HG03378 (cell line): ENCODE data around the gene HIPK2.

Source experiments
- ATAC-seq: cut with Tn5 transposase; IDR thresholded peaks from one replicate; pipeline ENCODE4 v1.9.1; 2021; ENCODE audit warnings: mild to moderate bottlenecking, moderate library complexity; ENCODE audit not compliant: unreplicated experiment

HIPK2 gene

DNA sequence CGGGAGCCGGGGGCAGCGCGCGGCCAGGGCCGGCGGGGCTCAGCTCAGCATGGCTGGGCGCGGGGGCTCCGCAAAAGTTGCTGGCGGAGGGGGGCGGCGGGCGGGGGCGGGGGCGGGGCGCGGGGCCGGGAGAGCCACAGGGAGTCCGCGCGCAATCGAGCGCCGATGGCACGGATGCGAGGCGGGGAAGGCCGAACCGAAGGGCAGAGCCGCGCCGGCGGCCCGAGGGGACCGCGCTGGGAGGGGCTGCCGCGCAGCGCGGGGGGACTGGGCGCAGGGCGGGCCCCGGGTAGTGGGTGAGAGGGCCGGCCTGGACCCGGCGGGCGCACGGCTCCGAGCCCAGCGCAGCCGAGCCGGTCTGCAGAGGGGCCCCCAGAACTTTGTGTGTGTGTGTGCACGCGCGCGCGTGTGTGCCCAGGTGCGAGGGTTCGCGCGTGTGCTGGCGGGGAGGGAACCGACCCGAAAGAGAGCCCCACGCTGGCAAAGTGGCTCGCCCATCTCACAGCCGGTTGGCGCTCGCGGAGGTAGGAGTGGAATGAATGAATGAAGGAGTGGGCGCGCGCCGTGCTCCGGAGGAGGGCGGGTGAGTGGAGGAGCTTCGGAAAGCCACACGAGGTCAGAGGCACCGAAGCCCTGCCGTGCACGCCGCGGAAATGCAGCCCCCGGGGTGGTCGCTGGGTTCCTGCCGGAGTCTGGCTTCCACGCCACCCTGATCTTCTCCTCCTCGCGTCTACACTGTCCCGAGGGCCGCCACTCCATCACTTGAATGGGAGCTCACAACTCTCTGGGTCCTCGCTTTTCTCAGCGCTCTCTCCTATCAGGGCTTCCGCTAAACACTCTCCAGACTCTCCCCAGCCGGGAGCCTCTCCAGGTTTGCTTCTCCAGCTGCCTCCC is at the start of gene HIPK2:
HIPK2 (minus strand) TSS at position 51 of the 894 bp plus-strand sequence. CDS start 375 bp downstream, outside the sequence.
- peak; percentile 46 for ATAC-seq

DNA sequence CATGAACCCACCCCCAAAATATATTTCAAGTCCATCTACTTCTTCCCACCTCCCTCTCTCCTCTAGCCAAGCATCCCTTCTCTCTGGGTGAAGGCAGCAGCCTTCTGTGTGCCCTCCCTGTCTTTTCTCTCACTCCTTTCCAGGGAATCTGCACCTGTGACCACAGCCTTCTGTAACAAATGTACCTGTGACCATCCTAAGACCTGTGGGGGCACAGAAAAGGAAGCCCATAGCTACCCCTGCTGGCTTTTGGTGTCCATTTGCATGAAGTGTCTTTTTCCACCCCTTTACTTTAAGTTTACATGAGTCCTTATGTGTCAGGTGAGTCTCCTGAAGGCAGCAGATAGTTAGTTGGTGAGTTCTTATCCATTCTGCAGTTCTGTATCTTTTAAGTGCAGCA is 49.2 kb upstream of the HIPK2 start:
- no peak for ATAC-seq

DNA sequence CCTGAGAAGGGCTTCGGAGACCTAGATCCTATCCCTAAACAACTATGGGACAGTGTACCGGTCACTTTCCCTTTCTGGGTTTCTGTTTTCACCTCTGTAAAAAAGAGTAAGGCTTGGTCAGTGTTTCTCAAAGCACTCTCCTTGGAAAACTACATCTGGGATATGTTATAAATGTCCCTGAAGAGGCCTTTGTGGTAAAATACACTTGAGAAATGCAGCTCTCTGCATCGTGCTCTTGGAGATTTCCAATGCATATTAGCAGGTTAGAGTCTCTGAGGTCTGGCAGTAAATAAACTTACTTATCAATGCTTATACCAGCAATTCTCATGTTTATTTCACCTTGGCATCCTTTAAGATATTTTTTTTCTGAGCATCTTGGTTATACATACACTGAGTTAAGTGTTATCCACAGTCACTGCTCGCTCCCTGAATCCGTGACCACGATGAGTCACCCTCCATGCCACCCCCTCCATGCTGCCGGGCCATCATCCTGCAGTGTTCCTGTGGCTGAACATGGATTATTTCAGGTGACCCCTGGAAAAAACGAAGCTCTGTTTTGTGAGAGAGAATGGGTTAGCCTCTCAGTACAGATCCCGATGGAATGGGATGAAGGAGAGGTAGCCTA is 48.0 kb upstream of the HIPK2 start:
- no peak for ATAC-seq

GRCh38 chr7:139823959-139824521 is 46.2 kb upstream of the HIPK2 start:
- ATAC-seq = no peak

DNA sequence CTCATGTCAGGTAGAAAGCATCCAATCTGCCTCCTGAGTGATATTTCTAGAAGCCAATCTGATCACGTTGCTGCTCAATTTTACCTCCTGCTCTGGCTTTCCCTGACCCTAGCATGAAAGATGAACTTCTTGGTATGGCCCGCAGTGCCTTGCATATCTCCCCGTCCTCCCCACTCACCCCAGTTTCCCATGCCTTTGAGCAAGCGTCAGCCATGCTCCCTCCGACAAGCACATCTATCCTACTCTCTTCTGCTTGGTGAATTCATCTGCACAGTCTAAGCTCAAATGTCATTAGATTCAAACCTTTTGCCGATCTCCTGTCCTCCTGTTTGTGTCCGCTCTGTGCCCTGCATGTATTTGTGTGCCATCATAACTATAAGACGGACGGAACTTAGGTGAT is 45.1 kb upstream of the HIPK2 start:
- ATAC-seq = no peak

DNA sequence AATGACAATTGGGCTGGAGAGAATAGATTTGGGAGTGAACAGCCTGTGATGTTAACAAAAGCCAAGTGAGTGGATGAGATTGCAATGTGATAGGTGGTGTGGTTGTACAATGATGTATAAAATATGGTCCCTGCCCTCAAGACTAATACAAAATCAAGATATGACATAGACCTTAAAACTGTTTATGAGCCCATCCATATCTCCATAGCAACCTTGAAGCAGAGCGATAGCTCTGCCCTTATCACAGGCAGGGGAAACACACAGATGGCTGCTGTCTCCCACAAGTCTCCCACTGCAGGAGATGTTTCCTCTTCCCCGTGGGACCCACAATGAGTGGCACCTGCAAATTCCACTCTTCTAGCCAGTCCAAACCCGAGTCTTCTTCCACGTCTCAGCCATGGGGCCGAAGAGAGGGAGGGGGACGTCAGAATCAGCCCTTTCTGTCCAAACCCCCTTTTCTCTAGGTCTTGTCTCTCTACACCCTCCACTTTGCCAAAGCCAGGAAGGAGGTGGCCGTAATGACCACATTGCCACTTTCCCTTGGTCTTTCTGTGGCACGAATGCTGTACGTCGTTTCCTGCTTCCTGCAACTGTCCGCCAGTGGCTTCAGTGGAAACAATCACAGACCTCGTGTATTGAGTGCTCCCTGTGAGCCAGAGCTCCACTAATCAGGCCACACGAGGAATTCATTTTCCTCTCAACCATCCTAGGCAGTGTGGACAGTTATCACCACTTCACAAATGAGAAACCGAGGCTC is 43.7 kb upstream of the HIPK2 start:
- ATAC-seq = no peak

DNA sequence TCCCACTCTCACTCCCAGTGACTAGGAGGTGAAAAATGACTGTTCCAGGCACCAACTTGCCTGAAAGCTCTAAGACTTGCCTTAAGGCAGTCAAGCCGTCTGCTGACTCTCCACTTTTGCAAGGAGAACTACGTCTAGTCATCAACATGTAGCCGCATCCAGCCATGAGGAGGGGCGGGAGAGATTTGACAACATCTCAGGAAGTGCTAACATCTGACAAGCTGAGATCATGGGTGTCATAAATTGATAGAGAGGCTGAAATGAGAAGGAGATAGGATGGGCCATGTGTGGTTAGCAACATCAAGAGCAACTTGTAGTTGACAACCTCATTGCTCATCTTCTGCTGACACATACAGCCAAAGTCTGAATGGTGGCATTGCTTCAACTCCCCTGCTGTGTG is 42.3 kb upstream of the HIPK2 start:
- no peak for ATAC-seq

DNA sequence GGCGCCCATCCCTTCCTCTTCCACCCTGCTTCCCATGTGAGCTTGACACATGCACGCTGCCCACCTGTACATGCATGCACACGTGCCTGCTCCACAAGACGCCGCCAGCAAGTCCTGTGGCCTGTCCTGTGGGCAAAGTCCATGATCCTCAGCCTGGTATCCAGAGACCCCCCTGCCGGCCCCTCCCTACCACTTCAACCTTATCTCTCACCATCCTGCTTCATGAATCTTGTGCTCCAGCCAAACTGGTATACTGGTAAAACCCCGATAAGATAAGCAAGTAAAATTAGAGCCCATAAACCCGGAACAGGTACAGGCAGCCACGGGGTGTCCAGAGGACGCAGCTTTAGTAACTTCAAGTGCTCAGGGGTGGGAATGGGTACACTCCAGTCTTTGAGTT is 39.5 kb upstream of the HIPK2 start:
- no peak for ATAC-seq

DNA sequence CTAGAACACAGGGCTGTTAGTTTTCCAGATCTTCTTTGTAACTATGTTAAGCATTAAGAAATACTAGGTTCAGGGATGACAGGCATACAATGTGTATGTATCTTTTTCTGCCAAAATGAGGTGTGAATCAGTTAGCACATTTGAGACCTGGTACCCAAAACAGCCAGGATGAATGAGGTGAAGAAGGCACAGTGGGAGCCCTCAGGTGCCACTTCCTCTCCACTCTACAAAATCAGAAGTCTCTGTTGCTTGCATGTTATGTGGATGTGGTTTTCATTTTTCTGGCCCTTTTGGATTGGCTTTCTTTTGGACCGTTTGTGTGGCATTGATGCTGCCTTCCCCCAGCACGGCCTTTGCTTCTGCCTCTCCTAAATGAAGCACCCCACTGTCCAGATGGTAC is 35.9 kb upstream of the HIPK2 start:
- no peak for ATAC-seq

DNA sequence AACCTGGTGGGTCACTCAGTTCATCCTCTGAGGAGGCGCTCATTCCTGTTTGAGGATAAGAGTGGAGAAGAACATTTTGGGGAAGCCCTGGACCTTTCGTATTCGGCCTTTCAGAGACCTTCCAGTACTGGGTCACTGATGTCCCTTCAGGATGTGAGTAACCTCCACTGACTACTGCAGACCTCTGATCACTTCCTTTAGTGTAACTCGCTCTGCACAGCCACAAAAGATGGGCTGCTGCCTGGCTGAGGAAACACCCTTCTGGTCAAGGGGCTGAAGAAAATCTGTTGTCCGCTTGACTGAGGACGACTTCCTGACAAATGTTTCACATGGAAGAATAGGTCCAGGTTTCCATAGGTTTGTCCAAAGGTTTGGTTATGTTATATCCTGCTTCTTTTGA is 35.4 kb upstream of the HIPK2 start:
- no peak for ATAC-seq

- no peak for ATAC-seq
These were observed 33.3 kb upstream of the HIPK2 start for GRCh38 chr7:139811066-139811465.

DNA sequence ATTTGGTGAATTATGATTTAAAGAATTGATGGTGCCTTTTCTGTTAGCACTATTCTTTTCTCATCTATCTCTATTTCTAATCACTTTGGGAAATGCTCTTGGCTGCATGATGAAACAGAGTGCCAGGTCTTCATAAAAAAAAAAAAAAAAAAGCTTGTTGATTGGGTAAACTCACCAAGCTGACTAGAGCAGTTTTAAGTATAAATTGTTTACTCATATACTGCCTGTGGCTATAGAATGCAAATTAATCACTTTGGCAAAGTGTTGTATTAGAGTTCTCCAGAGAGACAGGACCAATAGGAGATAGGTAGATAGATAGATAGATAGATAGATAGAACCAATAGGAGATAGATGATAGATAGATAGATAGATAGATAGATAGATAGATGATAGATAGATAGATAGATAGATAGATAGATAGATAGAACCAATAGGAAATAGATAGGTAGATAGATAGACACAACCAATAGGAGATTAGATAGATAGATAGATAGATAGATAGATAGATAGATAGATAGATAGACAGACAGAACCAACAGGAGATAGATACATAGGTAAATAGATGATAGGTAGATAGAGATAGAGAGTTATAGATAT is 31.1 kb upstream of the HIPK2 start:
- no peak for ATAC-seq

- no peak for ATAC-seq
These were observed 30.6 kb upstream of the HIPK2 start for GRCh38 chr7:139808427-139808826.

GRCh38 chr7:139807009-139807408 is 29.2 kb upstream of the HIPK2 start:
- no peak for ATAC-seq

DNA sequence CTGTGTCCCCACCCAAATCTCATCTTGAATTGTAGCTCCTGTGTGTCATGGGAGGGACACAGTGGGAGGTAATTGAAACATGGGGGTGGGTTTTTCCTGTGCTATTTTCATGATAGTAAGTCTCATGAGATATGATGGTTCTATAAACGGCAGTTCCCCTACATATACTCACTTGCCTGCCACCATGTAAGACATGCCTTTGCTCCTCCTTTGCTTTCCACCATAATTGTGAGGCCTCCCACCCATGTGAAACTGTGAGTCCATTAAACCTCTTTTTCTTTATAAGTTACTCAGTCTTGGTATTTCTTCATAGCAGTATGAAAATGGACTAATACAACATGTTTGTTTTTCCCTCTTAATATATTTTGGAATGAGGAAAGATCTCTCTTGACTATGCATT is 26.8 kb upstream of the HIPK2 start:
- ATAC-seq = no peak

DNA sequence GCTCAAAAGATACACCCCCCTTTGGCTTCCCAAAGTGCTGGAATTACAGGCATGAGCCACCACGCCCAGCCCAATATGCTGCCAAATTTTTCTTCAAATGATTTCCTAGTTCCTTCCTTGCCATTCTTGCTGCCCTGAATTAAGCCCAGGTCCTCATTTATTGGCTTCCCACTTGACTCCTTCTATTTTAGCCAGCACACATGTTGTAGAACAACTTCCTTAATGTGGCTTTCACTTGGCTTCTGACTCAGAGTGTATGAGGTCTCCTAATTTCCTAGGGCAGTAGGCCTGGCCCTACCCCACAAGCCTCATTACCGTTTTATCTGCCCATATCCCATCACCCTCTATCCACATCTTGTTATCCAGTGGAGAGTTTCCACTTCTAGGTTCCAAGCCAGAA is 21.8 kb upstream of the HIPK2 start:
- ATAC-seq = no peak

DNA sequence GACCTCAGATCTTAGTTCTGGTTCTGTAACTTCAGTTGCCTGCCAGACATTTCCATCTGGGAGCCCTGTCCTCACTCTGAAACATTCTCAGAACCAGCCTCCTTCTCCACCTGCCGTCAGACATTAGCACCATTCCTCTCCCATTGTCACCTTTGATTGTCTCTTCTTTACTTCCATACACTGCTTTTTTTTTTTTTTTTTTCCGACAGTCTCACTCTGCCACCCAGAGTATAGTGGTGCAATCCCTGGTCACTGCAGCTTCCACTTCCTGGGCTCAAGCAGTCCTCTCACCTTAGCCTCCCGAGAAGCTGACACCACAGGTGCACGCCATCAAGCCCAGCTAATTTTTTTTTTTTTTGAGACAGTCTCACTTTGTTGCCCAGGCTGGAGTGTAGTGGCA is 21.1 kb upstream of the HIPK2 start:
- ATAC-seq = no peak

DNA sequence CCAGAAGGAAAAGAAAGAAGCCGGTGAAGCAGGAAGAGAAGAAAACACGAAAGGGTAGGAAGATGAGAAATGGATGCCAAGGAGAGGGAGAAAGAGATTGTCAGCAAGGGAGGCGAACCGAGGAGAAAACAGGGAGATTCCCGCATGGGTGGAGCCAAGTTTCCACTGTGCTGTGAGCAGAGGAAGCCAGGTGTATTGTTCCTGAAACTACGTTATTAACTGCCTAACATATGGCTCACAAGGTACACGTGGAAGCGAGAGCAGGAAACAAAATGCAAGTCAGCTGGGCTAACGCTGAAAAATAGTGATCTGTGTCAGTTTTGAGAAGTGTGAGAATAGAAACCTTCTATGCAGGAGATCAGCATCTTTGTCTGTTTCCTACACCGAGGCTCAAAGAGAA is 20.4 kb upstream of the HIPK2 start:
- no peak for ATAC-seq

DNA sequence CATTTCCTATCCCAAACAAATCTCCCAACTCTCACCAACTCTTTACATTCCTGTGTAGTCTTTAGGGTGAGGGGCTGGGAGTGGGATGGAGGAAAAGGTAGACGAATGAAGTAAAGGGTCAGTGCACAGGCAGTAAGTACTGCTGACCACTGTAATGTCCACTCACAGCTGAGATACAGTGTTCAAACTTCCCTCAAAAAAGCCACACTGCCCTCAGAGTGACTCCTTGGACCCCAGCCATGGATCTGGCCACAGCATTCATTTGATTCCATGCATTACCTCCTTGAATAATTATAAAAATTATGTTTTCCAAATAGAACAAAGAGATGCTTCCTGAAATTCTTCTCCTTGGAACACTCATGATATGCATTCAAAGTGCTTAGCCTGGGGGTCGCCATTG is 19.8 kb upstream of the HIPK2 start:
- no peak for ATAC-seq

DNA sequence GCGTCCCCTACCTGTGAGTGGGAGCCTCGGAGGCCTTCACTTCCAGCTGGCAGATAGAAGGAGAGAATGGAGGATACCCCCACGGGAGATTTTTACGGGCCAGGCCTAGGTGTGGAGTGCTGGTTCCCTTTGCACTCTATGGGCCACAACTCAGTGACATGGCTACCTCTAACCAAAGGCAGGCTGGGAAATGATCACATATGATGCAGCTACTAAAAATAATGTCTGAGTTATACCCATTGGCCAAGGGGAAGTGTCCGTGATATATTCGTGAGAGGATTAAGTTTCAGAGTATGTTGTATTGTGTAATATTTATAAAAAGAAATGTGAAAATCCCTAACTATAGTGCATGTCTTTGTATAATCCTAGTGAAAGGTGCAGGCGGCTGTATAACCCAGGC is 13.5 kb upstream of the HIPK2 start:
- ATAC-seq = no peak

DNA sequence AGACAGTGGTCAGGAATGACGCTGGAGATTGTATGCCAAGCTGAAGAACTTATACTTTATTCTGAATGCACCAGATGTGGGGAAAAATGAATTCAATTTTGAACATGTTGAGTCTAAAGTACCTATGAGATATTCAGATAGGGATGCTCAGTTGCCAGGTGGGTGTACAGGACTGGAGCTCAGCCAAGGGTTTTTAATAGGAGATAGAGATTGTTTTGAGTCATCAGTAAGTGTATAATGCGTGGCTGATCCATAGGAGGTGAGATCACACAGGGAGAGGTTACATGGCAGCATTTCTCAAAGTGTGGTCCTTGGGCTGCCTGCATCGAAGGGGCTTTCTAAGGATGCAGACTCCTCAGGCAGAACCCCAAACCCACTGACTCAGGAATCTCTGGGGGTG is 6.8 kb upstream of the HIPK2 start:
- no peak for ATAC-seq
